COLO668 (cell line): ENCODE data around the gene CHIC2.

Experiments used
- DNase-seq: peaks from one replicate; lab custom pipeline; 2025; ENCODE audit not compliant: unreplicated experiment; lab: John Stamatoyannopoulos, UW

Gene CHIC2

GRCh38 chr4:54093324-54094240 is 29.2 kb upstream of the CHIC2 start:
- DNase-seq = no peak

DNA sequence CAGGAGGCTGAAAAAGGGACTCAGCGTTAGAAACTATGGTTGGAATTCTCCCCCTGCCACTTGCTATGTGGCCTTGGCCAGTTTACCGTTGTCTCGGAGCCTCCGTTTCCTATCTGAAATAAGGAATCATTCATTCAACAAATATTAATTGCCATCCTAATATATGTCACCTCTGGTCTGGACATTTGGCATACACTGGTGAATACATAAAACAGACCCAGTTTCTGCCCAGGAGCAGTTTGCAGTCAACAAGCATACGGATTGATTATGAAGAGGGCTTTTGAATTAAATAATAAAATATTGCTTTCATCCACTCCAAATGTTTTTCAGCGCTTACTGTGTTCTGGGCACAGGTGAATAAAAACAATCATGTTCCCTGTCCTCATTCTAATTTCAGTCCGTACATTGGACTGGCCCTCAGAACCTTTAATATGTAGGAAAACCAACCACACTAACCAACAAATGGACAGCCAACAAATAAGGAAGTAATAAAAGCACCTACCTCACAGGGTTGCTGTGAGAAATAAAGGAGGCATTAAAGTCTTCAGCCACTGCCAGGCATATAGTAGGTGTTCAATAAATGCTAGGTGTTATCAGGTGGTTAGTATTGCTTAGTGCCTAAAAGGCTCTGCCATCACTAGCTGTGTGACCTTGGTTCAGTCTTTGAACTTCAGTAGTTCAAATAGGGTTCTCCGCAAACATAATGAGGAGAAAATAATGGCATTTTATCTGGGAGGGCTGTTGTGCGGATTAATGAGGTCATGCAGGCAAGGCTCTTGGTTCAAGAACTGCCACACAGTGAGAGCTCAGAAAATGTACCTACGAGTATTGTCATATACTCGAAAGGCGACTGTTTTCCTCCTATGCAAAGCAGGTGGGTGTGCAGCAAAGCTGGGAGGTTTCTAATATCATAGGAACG is 28.3 kb upstream of the CHIC2 start:
- DNase-seq = no peak

DNA sequence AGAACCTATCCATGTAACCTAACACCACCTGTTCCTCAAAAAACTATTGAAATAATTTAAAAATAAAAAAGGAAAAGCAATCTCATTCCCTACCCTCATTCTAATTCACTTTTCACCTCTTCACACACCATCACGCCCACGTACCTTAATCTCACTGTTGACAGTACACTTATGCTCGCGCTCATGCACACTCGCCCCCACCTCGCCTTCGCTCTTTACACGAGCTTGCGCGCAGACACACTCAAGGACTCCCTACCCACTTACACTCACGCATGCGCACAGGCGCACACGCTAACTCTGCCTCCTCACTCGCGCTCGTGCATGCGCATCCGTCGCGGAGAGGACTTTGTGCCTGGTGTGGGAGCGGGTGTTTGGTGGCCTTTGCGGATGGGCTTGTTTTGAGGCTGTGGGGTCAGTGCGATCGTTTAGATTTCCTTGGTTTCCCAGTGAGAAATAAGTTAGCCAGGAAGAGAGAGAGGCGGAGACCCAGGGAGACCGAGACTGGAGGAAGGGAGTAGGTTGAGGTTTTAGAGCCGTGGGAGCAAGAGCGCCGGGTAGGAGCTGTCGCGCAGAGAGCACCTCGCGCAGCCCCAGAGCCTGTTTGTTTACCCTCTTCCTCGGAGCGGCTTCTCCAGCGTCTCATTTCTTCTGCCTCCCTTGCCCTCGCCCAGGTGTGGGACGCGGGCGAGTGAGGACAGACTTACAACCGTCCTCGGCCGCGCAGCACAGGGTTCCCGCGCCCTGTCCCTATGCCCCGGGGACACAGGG is 27.4 kb upstream of the CHIC2 start:
- peak; percentile 82 for DNase-seq

GRCh38 chr4:54090804-54091623 is 26.6 kb upstream of the CHIC2 start:
- peak; percentile 10 for DNase-seq

DNA sequence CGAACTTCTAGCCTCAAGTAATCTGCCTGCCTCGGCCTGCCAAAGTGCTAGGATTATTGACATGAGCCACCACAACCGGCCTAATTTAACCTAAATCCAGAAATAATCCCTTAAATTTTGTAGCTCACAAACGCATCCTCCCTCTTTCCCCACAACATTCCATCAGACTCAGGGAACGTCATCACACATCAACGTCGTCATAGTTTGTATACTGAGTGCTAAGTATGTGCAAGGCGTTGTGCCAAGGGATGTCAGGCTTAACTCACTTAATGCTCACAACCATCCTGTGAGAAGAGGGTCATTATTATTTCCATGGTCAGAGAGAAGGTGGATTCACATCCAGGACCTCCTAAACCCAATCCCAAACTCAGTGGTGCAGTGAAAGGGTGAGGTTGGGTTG is 26.0 kb upstream of the CHIC2 start:
- DNase-seq = no peak

- DNase-seq = no peak
Measured at GRCh38 chr4:54089875-54090274, 25.5 kb upstream of the CHIC2 start.

DNA sequence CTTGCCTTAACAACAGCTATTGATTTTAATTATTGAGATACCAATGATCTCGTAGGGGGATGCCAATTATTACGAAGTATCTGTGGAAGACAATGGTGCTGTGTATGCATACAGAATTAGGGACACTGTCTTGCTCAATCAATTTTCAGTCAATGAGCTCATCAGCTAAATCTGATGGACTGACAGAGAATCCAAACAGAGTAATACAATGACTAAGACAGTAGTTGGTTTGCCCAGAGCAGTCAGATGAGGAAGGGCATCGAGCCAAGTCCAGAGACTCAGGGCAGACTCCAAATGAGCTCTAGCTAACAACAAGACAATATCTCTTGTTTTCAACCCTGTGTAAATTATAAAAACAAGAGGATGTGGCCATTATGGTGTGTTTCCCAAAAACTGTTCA is 20.9 kb upstream of the CHIC2 start:
- DNase-seq = no peak

- DNase-seq = peak; percentile 23
Measured at GRCh38 chr4:54082168-54082567, 17.8 kb upstream of the CHIC2 start.

DNA sequence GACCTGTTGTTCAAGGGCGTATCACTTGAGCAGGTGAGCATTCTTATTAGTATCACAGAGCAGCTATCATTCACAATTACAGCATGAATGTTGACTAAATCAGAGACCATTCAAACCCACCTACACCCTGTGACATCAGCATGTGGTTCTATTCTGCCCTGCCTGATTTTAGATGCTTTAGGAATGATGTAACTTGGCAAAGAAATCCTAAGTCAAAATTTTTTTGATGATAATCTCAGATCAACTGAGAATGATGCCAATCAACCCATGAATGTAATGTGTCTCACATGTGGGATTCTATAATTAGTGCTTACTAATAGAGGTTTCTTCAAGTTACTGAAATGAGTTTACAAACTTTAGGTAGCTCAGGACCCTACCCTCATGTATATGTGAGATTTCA is 13.4 kb upstream of the CHIC2 start:
- DNase-seq = no peak

- no peak for DNase-seq
Measured at GRCh38 chr4:54076673-54077072, 12.3 kb upstream of the CHIC2 start.

DNA sequence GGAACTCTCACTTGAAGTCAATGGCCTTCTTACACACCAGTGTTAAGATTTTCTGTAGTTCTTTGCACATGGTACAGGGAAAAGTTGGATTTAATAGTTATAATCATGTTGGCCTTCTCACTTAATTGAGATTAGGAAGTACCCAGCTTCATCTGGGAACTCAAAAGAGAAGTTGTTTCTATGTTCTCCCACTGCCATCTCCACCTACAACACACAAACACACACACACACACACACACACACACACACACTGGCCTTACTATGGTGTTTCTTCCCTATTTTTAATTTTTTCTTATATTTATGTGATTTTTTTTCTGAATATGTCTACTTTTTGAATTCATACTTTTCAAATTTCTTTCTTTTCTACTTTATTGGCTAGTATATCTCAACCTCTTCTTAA is 10.0 kb upstream of the CHIC2 start:
- DNase-seq = no peak

- DNase-seq = no peak
Measured at GRCh38 chr4:54073271-54073880, 9.0 kb upstream of the CHIC2 start.

GRCh38 chr4:54067166-54067565 is 2.8 kb upstream of the CHIC2 start:
- DNase-seq = no peak

GRCh38 chr4:54066718-54067129 is 2.3 kb upstream of the CHIC2 start:
- no peak for DNase-seq

GRCh38 chr4:54066088-54066415 is 1.6 kb upstream of the CHIC2 start:
- DNase-seq = no peak

GRCh38 chr4:54065282-54066087 is 1.1 kb upstream of the CHIC2 start:
- DNase-seq = no peak

DNA sequence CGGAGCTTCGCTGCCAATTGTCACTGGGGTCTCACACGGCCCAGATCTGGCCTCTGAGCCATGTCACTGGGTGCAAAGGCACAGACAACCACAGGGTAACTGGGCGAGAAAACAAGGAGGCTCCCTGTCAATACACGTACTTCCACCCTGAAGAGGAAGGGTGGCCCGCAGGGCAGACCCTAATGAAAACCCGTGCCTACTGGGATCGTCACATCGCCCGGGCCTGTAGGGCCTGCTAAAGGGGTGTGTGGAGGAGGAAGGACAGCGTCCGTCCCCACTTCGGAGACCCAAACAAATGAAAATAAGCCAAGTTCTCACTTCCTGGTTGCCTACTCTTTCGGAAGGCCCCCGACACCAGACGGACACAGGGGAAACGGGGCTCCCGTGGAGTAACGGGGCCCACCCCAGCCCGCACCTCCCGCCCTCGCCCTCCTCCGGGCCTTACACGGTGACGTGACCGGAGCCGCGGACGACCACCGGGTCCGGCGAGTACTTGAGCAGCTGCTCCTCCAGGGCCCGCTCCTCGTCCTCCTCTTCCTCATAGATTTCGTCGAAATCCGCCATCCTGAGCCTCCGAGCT is 578 bp downstream of the CHIC2 start:
- DNase-seq = peak; percentile 46

GRCh38 chr4:54063229-54063628 is 1.2 kb downstream of the CHIC2 start:
- DNase-seq = no peak

DNA sequence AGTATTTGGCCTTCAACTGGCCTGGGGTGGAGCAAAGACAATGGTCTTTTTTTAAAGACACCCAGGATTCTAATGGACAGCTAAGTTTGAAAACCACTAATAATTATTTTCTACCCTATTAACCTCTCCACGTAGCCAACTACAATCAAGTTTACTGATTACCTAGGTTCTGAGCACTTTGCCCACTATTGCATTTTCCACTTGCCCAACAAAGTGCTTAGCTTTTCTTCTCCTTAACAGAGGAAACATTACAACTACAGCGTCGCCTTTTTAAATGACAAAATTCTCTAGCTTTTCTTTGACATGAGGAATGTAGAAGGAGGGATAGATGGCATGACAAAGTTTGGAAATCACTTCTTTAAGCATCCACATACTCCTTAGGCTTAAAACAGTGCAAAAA is 2.0 kb downstream of the CHIC2 start:
- DNase-seq = no peak
